GM19238 (cell line): ENCODE measurements around the gene HERC4.
"Not testable (repeated sequence)": the region's sequence is repeated elsewhere in the genome, so short reads cannot be mapped to it uniquely, and the experiment has no call there.

Experiments
- DNase-seq: peaks from one replicate; pipeline ENCODE4 v3.0.0; 2011; ENCODE audit warnings: low spot score; ENCODE audit not compliant: insufficient read length

The HERC4 gene

GRCh38 chr10:68049289-68050078 is 25.6 kb downstream of the HERC4 start:
- DNase-seq = no peak

GRCh38 chr10:68047554-68048327 is 27.3 kb downstream of the HERC4 start:
- DNase-seq = no peak

- DNase-seq = no peak
These were observed 28.0 kb downstream of the HERC4 start for GRCh38 chr10:68047122-68047521.

- DNase-seq = no peak
These were observed 28.4 kb downstream of the HERC4 start for GRCh38 chr10:68046642-68047041.

GRCh38 chr10:68043030-68043429 is 32.1 kb downstream of the HERC4 start:
- no peak for DNase-seq

- no peak for DNase-seq
These were observed 43.0 kb downstream of the HERC4 start for GRCh38 chr10:68032113-68032512.

GRCh38 chr10:68027429-68027828 is 47.7 kb downstream of the HERC4 start:
- DNase-seq = no peak

- DNase-seq = no peak
These were observed 51.8 kb downstream of the HERC4 start for GRCh38 chr10:68023292-68023691.

GRCh38 chr10:68022324-68022723 is 52.8 kb downstream of the HERC4 start:
- not testable (repeated sequence) for DNase-seq

- not testable (repeated sequence) for DNase-seq
These were observed 58.6 kb downstream of the HERC4 start for GRCh38 chr10:68016519-68016918.

GRCh38 chr10:68010426-68010940 is 64.6 kb downstream of the HERC4 start:
- no peak for DNase-seq

GRCh38 chr10:68007356-68007755 is 67.7 kb downstream of the HERC4 start:
- no peak for DNase-seq

GRCh38 chr10:68001539-68001938 is 73.5 kb downstream of the HERC4 start:
- no peak for DNase-seq

- no peak for DNase-seq
These were observed 74.1 kb downstream of the HERC4 start for GRCh38 chr10:68001000-68001399.

GRCh38 chr10:67990093-67990492 is 85.0 kb downstream of the HERC4 start:
- no peak for DNase-seq

GRCh38 chr10:67988606-67989005 is 86.5 kb downstream of the HERC4 start:
- no peak for DNase-seq

GRCh38 chr10:67982603-67983002 is 92.5 kb downstream of the HERC4 start:
- not testable (repeated sequence) for DNase-seq

- DNase-seq = no peak
These were observed 96.3 kb downstream of the HERC4 start for GRCh38 chr10:67978749-67979148.

GRCh38 chr10:67977251-67977650 is 97.8 kb downstream of the HERC4 start:
- DNase-seq = no peak

- DNase-seq = no peak
These were observed 98.5 kb downstream of the HERC4 start for GRCh38 chr10:67976292-67977245.

- DNase-seq = no peak
These were observed 99.2 kb downstream of the HERC4 start for GRCh38 chr10:67975871-67976270.
